Left hindlimb (tissue), 1 donor: ENCODE measurements around the gene MAML3.

Experiments
- DNase-seq: peaks from one replicate; pipeline ENCODE4 v3.0.0-alpha.2; 2018

MAML3 gene

GRCh38 chr4:139738846-139739613, 415.0 kb downstream of the MAML3 start:
- DNase-seq: no peak

- no peak for DNase-seq
Observed at GRCh38 chr4:139736661-139737060, 417.3 kb downstream of the MAML3 start.

GRCh38 chr4:139736274-139736660, 417.7 kb downstream of the MAML3 start:
- no peak for DNase-seq

- peak; percentile 76 for DNase-seq
Observed at GRCh38 chr4:139735381-139736273, 418.4 kb downstream of the MAML3 start.

GRCh38 chr4:139734875-139735380, 419.1 kb downstream of the MAML3 start:
- peak; percentile 94 for DNase-seq

- no peak for DNase-seq
Observed at GRCh38 chr4:139734201-139734874, 419.6 kb downstream of the MAML3 start.

- no peak for DNase-seq
Observed at GRCh38 chr4:139732991-139733570, 420.9 kb downstream of the MAML3 start.

- no peak for DNase-seq
Observed at GRCh38 chr4:139728840-139729239, 425.1 kb downstream of the MAML3 start.

GRCh38 chr4:139728146-139728545, 425.8 kb downstream of the MAML3 start:
- DNase-seq: no peak

GRCh38 chr4:139726615-139727014, 427.4 kb downstream of the MAML3 start:
- DNase-seq: no peak

- no peak for DNase-seq
Observed at GRCh38 chr4:139725236-139725635, 428.7 kb downstream of the MAML3 start.

GRCh38 chr4:139721789-139722188, 432.2 kb downstream of the MAML3 start:
- DNase-seq: no peak

GRCh38 chr4:139720806-139721205, 433.2 kb downstream of the MAML3 start:
- no peak for DNase-seq

- no peak for DNase-seq
Observed at GRCh38 chr4:139719381-139720101, 434.4 kb downstream of the MAML3 start.

GRCh38 chr4:139718833-139719232, 435.2 kb downstream of the MAML3 start:
- no peak for DNase-seq

GRCh38 chr4:139718358-139718757, 435.6 kb downstream of the MAML3 start:
- DNase-seq: no peak

- no peak for DNase-seq
Observed at GRCh38 chr4:139715746-139716391, 438.1 kb downstream of the MAML3 start.

- no peak for DNase-seq
Observed at GRCh38 chr4:139712882-139713281, 441.1 kb downstream of the MAML3 start.

GRCh38 chr4:139711461-139711860, 442.5 kb downstream of the MAML3 start:
- DNase-seq: no peak

- no peak for DNase-seq
Observed at GRCh38 chr4:139710073-139710472, 443.9 kb downstream of the MAML3 start.

GRCh38 chr4:139709660-139710059, 444.3 kb downstream of the MAML3 start:
- DNase-seq: no peak
